Stimulated activated naive CD8-positive, alpha-beta T cell treated with anti-CD3 and anti-CD28 coated beads, Interleukin-15, Interleukin-2, amounts not matched to agents 100 U/mL and 50 U/mL, for 24 hours (primary cell): ENCODE measurements around the gene ROBO4.

Source experiments
- ATAC-seq: fragments of 150-1000 bp; cut with Tn5 transposase; one replicate; pipeline ENCODE4 v1.10.0; 2021
- DNase-seq: peaks from one replicate; pipeline ENCODE4 v3.0.0; 2021

Gene ROBO4

DNA sequence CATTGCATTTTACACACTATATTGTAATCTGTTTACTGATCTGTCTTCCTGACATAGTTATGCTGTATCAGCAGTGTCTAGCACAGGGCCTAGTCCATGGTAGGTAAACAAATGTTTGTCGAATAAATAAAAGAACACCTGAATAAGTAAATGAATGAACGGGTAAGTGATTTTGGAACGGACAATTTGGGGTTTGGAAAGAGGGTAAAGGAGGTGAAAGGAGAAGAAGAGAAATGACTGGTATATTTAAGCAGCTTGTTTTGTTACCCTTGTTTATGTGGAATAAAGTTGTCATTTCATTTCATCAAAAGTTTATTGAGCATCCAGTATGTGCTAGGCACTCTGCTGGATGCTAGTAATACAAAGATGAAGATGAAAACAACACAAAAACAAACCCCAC is 21.3 kb upstream of the ROBO4 start, which contains the start of gene HEPN1:
TSS of gene HEPN1 (plus strand) at position 301 of the 400 bp plus-strand sequence.
- no peak for ATAC-seq
- DNase-seq: no peak

DNA sequence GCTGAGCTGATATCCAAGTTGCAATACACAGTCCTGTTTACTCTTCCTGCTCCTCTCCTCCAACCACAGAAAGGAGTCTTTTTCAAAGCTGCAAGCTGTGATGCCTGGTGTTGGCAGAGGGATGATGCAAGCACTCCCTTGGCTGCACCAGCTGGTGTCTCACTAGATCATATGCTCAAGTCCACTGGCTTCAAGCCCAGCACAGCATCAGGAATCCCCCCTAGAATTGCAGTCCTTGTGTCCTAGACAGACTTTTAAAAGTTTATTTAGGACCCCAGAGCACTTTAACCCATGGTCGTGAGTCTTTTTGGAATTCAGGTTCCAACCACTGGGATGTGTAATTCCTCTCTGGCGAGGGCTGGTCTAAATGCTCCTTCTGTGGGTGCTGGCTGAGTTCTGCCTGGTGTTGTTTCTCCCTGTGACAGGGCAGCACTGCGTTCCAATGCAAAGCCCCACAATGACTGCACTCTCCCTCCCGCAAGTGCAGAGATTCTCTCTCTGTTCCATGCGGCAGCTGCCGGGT is 19.5 kb upstream of the ROBO4 start:
- DNase-seq (no peak), ATAC-seq (no peak)

DNA sequence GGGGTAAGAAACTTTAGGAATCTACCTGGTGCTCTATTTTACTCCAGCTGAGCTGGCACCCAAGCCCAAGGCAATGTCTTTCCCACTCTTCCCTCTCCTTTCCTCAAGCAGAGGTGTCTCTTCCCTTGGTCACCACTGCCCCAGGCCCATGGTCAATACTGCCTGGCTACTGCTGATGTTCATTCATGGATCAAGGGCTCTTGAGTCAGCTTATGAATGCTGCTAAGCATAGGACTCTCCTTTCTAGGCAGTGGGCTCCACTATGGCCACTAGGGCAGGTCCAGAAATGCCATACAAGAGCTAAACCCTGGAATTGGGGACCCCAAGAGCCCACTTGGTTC is 18.7 kb upstream of the ROBO4 start:
- DNase-seq (no peak), ATAC-seq (no peak)

DNA sequence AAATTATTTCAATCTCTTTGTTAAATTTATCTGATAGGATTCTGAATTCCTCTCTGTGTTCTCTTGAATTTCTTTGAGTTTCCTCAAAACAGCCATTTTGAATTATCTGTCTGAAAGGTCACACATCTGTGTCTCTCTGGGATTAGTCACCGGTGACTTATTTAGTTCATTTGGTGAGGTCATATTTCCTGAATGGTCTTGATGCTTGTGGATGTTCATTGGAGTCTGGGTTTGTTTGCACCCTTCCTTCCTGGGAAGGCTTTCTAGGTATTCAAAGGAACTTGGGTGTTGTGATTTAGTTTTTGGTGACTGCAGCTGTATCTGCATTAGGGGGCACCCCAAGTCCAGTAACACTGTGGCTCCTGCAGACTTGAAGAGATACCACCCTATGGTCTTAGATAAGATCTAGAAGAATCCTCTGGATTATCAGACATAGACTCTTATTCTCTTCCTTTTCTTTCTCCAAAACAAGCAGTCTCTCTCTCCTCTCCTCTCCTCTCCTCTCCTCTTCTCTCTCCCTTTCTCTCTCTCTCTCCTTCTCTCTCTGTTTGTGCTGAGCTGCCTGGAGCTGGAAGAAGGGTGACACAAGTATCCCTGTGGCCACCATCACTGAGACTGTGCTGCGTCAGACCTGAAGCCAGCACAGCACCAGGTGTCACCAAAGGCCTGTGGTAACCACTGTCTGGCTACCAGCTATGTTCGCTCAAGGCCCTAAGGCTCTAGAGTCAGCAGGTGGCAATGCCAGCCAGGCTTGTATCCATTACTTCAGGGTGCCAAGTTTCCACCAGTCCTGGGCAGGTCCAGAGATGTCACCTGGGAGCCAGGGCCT is 18.1 kb upstream of the ROBO4 start:
- ATAC-seq (no peak), DNase-seq (no peak)

DNA sequence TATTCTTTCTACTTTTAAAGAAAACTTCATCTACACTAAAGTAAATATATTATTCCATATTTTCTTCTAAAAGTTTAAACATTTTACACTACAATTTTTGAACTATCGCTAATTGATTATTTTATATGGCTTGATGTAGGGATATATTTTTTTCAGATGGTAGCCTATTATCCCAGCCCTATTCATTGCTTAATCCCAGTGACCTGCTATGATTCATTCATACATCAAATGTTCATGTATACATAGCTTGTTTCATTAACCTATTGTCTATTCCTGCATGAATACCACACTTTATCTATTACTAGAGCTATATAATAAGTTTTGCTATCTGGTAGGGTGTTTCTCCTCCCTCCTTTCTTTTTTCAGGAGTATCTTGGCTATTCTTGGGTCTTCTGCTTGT is 5.0 kb upstream of the ROBO4 start:
- ATAC-seq (no peak), DNase-seq (no peak)

DNA sequence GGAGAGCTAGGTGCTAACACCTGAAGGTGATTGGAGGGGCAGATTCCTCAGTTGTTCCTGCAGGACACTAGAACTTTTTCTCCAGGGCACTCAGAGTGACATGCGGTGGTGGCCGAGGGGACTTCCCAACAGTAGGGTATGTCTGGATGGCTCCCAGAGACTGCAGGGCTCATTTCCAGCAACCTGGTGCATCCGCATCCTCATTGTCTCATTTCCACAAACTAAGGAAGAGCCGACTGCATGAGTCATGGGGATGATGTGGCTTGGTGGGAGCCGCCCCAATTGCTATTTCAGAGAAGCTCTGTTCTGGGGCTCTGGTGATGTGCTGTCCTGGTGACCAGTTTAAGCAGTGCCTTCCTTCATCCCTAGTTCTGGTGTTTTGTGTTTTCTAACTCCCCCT is 2.8 kb upstream of the ROBO4 start:
- no peak for DNase-seq
- ATAC-seq: no peak

DNA sequence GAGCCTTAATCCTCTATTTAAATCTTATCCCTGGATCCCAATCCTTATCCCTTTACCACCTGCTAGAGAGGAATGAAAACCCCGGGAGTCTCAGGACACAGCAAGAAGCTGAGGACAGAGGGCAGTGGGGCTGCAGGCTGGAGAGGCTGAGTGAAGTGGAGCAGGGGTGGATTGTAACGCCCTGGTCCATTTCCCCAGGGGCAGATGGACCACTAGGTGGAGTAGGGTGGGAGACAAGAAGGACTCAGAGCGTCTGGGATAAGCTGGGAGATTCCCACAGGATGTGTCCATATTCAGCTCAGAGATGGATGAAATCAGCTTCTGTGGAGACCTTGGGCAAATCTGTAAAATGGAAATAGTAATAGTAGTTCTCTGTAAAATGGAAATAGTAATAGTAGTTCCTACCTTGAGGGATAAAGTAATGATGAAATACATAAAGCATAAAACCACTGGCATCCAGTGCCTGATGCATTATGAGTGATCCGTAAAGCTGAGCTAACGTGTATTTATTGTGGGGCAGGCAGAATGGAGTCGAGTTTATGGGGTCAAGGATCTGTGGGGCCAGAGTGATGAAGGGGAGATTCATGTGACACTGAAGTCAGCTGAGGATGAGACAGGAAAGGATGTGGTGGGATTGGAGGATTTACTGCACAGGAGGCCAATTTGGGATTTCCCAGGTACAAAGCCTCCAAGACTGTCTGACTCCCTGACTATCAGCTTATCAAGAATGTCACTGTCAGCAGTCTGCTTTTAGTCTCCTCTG is 1.9 kb upstream of the ROBO4 start:
- no peak for ATAC-seq
- DNase-seq: no peak

DNA sequence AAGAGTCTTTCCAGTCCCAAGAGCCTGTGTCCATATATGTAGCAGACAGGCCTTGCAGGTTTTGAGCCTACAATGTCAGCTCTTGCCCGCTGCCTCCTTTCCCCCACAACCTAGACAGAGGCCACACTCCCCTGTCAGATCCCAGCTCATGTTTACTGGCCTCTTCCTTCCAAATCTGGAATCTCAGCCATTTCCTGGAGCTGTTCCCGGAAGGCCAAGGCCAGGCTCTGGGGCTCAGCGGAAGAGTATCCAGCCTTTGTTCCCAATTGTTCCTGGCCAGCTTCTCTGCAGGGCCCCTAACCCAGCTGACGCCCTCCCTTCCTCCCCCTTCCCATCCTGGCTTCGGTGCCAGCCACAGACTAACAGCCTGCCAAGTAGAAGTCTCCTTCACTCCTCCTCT is 1.0 kb upstream of the ROBO4 start:
- no peak for ATAC-seq
- no peak for DNase-seq

DNA sequence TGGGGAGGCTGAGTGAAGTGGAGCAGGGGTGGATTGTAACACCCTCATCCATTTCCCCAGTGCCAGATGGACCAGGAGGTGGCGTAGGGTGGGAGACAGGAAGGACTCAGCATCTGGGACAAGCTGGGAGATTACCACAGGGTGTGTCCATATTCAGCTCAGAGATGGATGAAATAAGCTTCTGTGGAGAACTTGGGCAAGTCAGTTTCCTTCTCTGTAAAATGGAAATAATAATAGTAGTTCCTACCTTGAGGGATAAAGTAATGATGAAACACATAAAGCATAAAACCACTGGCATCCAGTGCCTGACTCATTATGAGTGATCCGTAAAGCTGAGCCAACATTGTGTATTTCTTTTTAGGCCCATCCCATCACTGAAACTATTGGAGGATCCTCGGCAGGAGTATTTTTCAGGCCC is 607 bp upstream of the ROBO4 start:
- ATAC-seq (no peak), DNase-seq (no peak)

DNA sequence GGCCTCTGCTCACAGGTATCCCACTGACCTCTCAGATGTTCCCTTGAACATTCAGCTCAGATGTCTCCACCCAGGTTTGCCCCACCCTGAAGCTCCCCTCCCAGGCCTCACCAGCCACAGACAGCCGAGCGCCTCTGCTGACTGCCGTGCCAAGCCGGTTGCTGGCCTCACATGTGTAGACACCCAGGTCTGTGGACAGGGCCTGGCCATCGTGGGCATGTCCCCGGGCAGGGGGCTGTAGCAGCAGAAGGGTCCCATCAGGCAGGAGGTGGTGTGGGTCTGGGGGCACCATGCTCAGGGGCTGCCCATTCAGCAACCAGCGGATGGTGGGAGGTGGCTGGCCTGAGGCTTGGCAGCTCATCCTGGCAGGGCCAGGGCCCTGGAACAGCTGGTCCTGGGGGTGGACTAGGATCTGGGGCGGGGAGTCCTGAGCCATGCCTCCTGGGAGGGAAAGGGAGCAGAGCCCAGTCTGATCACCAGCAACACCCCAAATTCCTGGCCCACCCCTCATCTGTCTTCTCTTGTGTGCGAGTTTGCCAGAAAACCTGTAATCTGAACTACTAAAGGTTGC is 759 bp downstream of the ROBO4 start:
- DNase-seq (no peak), ATAC-seq (no peak)

DNA sequence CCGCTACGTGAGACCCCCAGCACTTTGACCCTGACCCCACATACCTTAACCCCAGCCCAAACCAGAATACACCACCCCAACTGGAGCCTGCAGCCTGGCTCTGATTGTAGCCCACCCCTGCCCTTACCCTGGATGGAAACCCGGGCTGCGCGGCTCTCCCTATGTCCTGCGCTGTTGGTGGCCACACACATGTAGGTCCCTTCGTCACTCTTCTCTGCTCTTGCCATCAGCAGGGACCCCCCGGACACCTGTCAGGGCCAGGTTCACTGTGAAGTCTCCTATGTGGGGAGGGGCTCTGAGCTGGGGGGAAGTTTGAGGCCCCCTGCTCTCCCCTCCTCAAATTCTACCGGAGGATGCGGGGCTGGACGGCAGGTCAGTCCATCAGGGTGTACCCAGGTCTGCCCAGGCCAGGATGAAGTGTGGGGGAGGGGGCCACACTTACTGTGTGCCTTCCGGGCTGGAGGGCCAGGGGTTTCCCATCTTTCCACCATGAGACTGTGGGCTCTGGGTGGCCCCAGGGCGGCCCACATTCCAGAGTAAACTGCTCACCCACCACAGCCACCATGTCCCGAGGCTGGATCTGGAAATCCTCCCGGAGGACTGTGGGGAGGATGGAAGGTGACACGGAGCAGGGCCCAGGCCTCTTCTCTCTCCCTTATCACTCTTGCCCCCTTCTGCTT is 1.5 kb downstream of the ROBO4 start:
- ATAC-seq (no peak), DNase-seq (no peak)

DNA sequence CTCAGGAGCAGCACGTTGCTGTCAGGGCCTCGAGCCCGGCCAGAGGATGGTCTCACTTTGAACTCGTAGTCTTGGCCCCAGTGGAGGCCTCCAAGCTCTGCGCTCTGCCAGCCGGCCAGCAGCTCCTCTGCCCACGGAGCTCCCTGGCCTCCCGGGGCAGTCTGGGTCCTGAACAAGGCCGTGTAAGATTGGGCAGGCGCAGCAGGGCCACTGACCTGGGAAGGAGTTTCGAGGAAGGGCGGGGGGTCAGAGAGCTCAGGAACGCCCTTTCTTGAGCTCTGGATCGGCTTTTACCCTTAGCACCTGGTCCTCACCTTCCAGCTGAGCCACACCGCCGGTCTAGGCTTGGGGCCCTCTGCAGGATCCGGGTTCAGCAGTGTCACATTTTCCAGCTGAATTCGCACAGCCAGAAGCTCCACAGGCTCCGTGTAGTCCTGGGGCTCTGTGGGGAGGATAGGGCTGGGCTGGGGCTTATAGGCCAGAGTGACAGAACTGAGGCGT is 2.1 kb downstream of the ROBO4 start:
- DNase-seq: no peak

DNA sequence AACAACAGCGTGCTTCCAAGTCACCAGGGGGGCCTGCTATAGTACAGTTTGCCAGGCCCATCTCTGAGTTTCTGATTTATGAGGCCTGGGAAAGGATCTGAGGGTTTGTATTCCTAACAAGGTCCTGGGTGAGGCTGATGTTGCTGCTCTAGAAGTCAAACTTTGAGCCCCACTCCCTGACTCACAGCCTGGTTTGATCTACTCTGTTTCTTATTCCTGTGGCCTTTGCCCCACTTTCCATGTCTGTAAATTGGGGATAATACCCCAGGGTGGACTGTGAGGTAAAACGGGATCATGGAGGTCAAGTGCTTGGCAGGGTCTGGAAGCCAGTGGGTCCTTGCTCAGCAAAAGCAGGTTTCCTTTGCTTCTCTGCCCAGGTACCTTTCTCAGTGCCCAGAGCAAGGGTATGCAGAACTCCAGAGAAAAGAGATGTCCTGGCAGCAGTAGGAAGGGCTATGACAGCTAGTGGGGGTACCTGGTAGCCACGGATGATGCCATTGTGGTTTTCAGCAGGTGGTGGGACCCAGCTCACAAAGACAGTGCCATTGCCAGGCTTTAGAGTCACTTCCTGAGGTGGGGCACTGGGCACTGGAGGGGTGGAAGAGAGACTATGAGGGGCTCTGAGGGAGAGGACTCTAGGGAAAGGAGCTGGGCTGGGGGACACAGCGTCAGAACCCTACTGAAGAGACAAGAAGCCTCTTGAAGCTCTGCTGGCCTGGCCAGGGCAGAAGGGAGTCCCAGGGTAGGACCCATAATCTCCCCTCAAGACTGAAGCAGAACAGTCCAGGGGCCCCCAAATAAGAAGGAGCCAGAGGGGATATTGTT is 2.8 kb downstream of the ROBO4 start:
- ATAC-seq: no peak

More for the DNA sequence above, 2.1 kb downstream of the ROBO4 start:
- ATAC-seq: no peak

DNA sequence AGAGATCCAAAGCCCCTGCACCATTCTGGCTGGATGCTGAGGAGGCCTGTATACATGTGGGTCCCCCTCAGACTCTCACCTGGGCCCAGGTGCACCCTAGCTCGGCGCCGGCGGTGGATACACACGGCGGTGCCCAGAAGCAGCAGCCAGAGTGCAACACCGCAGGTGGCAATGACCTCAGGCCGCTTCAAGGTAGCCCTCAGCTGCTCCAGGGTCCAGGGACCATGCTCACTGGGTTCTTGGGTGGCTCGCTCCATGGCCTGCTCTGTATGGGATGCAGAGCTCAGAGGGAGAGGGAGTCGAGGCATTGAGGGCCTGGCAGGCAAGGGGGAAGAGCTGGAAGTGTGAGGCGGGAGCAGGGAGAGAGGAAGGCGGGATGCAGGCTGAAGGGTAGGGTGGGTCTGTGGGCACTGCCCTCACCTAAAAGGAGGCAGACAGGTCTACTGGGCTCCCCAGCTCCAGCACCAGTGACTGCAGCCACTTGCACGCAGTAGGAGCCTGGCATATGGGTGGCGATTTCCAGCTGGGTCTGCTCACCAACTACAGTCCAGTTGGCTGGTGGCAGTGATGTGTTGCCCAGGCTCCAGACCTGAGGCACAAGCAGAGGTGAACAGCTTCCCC is 3.8 kb downstream of the ROBO4 start:
- ATAC-seq: no peak

More for the DNA sequence above, 2.8 kb downstream of the ROBO4 start:
- no peak for DNase-seq

DNA sequence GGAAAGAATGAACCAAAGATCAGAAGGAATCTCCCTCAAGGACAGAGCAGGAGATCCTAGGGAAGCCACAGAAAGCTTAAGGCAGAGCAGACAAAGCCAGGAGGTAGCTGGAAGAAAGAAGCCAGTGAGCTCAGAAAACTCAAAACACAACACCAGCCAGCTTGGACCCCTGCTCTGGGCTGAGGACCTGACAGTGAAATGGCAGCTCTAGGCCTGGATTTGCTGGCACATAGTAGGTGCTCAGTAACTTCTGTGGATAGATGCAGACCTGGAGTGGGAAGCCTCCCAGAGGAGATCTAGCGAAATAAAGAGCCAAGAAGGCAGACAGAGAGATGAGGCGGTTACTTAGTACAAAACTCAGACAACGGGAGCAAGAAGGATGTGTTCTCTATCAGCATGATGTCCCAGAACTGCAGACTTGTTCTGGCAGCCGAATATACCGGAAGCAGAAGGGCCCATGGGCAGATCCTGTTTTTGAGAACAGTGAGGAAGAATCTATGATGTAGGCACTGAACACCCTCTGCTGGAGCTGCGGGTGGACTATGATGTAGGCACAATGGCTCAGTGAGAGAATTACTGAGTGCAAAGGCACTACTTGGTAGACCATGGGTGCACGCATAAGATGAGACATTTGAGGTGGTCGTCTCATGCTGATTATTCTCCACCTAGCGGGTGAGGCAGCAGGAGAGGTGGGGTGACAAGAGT is 4.8 kb downstream of the ROBO4 start:
- no peak for DNase-seq
- ATAC-seq: no peak

More for the DNA sequence above, 3.8 kb downstream of the ROBO4 start:
- DNase-seq: no peak

DNA sequence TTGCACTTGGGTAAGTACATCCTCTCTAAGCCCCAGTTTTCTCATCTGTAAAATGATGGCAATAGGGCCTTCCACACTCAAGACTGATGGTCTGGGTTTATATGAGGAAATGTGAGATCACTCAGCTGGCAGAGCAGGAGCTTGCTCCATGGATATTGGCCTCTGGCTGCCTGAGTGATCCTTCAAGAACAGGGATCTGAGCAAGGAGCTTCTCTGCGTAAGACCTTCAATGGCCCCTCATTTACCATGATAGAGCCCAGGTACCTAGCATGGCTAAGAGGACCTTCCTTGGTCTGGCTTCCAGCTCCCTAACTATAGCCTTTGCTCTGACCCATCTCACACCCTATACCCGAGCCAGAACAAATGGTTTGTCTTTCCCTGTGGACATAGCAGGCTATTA is 5.5 kb downstream of the ROBO4 start:
- no peak for ATAC-seq
- no peak for DNase-seq

DNA sequence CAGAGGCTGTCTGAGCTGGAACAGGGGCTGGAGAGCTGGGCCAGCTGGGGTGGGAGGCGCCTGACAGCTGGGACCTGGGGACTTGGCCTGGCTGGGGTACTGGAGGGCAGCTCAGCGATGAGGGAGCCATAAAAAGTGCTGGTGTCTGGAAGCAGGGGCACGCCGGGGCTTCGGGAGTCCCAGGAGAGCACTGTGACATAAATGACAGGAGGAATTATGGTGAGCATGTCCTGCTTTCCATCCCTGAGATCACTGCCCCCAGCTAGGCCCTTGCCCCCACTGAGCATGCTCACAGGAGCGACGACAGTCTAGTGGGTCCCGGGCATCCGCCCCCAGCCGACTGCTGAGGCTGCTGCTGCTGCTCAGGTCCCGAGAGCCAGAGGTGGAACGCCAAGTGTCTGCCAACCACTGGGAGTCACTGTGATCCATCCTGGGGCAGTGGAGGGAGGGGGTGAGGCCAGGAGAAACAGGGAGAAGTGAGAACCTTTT is 6.2 kb downstream of the ROBO4 start:
- no peak for ATAC-seq
- DNase-seq: no peak

DNA sequence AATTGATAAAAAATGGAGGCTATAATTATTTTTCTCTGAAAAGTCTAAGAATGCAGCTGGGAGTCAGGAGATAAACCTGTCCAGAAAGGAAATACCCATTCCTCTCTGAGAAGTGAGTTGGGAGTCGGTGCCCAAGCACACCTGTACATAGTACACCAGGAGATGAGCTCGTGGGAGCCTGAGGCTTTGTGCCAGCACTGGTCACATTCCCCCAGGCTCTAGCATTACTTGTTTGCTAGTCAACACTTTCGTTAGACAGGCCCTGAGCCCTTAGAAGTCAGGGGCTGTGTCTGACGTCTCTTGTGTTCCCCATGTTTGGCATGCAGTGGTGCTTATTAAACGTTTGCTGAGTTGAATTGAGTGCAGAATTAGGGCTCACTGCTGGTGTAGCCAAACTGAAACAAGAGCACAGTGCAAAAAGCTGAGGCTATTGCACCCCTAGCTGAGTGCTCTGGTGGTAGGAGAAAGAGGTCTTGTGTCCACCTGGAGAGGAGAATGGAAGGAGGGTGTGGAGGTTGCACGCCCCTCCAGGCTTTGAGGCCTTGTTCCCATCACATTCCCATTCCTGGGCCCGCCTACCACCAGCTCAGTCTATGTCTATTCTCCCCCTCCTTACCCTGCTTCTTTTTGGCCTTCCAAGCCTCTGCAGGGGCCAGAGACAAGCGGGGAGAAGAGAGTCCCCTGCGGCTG is 6.8 kb downstream of the ROBO4 start:
- DNase-seq (no peak), ATAC-seq (no peak)

DNA sequence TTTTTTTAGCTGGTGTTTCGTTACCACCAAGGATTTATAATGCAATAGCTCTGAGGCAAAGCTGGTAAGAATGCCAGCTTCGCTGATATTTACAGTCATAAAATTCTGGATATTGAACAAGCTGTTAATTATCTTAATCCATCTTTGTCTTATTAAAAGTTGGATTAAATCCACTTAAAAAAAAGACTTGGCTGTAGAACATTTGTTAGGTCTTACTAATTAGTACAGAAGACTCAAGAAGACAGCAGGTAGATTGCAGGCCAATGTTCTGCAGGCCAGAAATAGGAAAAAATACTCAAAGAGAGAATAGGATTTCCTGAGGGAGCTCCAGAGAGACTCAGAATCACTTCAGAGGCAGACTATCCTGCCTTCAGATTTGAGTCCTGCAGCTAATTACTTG is 7.5 kb downstream of the ROBO4 start:
- DNase-seq (no peak), ATAC-seq (no peak)
